Endothelial cell of umbilical vein (primary cell): Measurements from ENCODE around the gene CLEC20A. TPM values are rescaled to one million over a fixed set of nuclear protein-coding genes. Genes with fewer than 3 reads are reported as not detected.

ENCODE experiments used
- BruUV-seq: library from RNA; stranded (reverse); fragments of 400-500 nt; replicated peaks from 2 replicates; lab custom pipeline; 2021; lab: Mats Ljungman, UMichigan
- CTCF ChIA-PET: fragments of 300-600, 350-600 bp; sonication (Branson Sonifier 250); formaldehyde crosslinking; loops from one replicate; lab custom pipeline; 2021; ENCODE audit warnings: antibody characterized with exemption, inconsistent platforms; lab: Charles Lee
- POLR2A ChIA-PET: fragments of 300-600, 350-600 bp; sonication (Branson Sonifier 250); formaldehyde crosslinking; loops from one replicate; lab custom pipeline; 2021; ENCODE audit warnings: antibody characterized with exemption, inconsistent platforms; lab: Charles Lee
- DNase-seq: peaks from one replicate; pipeline ENCODE4 v3.0.0-alpha.2; 2011; ENCODE audit warnings: low read depth, low spot score
- FAIRE-seq: peaks from 2 replicates; lab custom pipeline; 2011; peaks lifted over from hg19 to GRCh38; lab: Jason Lieb, UNC
- H2AFZ ChIP-seq: 2 replicates; pipeline ENCODE4 v1.6.0; 2012; ENCODE audit warnings: low read depth, low read length, control low read depth, inconsistent platforms
- H3K27ac ChIP-seq: 2 replicates; pipeline ENCODE4 v1.5.1; 2011; ENCODE audit warnings: low read depth, mild to moderate bottlenecking, control low read depth, low read length, moderate library complexity; ENCODE audit not compliant: insufficient read depth
- H3K27me3 ChIP-seq, 2 experiments: 2 replicates each; pipeline versions ENCODE4 v1.6.0 to v1.6.1; 2011; ENCODE audit warnings: low read length in 2 of 2, mixed read lengths in 1 of 2; ENCODE audit not compliant: control insufficient read depth in 2 of 2, insufficient read depth in 2 of 2
- H3K36me3 ChIP-seq, 2 experiments: 2 replicates in 1 of 2; 3 replicates in 1 of 2; pipeline ENCODE4 v1.5.1; 2011; ENCODE audit warnings: low read length in 2 of 2, mild to moderate bottlenecking in 1 of 2, moderate library complexity in 1 of 2; ENCODE audit not compliant: control insufficient read depth in 2 of 2, insufficient read depth in 2 of 2; ENCODE audit errors: extremely low read depth in 1 of 2
- H3K4me1 ChIP-seq: 3 replicates; pipeline ENCODE4 v1.5.1; 2011; ENCODE audit warnings: mild to moderate bottlenecking, low read length; ENCODE audit not compliant: control insufficient read depth, insufficient read depth; ENCODE audit errors: extremely low read depth
- H3K4me2 ChIP-seq: 2 replicates; pipeline ENCODE4 v1.6.1; 2011; ENCODE audit warnings: low read length, control low read depth, mixed read lengths; ENCODE audit not compliant: insufficient read depth
- H3K4me3 ChIP-seq, 3 experiments: fragments of 200-600 bp in 1 of 3; sonication (generic), shearing (Covaris generic) in 1 of 3; replicated peaks in 1 of 3; 2 replicates each; pipeline ENCODE4 v1.5.1; 2011 to 2016; ENCODE audit warnings: control low read depth in 3 of 3, low read length in 3 of 3, mild to moderate bottlenecking in 2 of 3, inconsistent platforms in 1 of 3, low read depth in 1 of 3, moderate library complexity in 1 of 3; ENCODE audit not compliant: insufficient read depth in 1 of 3
- H3K79me2 ChIP-seq: 2 replicates; pipeline ENCODE4 v1.6.0; 2012; ENCODE audit warnings: low read length, inconsistent platforms; ENCODE audit not compliant: control insufficient read depth, insufficient read depth
- H3K9ac ChIP-seq: replicated peaks from 2 replicates; pipeline ENCODE3; 2011; ENCODE audit warnings: low read length, control low read depth; ENCODE audit not compliant: insufficient read depth; ENCODE audit errors: extremely low read depth
- H3K9me1 ChIP-seq: replicated peaks from 3 replicates; pipeline ENCODE4 v1.6.0; 2011; ENCODE audit warnings: mild to moderate bottlenecking, low read length; ENCODE audit not compliant: control insufficient read depth, insufficient read depth; ENCODE audit errors: extremely low read depth
- H3K9me3 ChIP-seq: replicated peaks from 2 replicates; pipeline ENCODE4 v1.5.1; 2012; ENCODE audit warnings: low read length, inconsistent platforms; ENCODE audit not compliant: control insufficient read depth, insufficient read depth
- H4K20me1 ChIP-seq: replicated peaks from 2 replicates; pipeline ENCODE3; 2011; ENCODE audit warnings: mild to moderate bottlenecking, low read length; ENCODE audit not compliant: control insufficient read depth, insufficient read depth; ENCODE audit errors: extremely low read depth
- CTCF ChIP-seq, 2 donors: IDR thresholded peaks; 1 replicate in 1 of 2; 2 replicates in 1 of 2; pipeline ENCODE4 v1.5.1; 2011; ENCODE audit warnings: low read length in 2 of 2, mild to moderate bottlenecking in 2 of 2, moderate library complexity in 2 of 2, control low read depth in 1 of 2, inconsistent platforms in 1 of 2, low read depth in 1 of 2; ENCODE audit not compliant: insufficient read depth in 1 of 2; ENCODE audit errors: extremely low read depth in 1 of 2
- EZH2 ChIP-seq: IDR thresholded peaks from 2 replicates; pipeline ENCODE4 v1.6.1; 2012; ENCODE audit warnings: borderline replicate concordance, low read depth, mild to moderate bottlenecking, moderate library complexity, low read length, inconsistent platforms; ENCODE audit not compliant: severe bottlenecking
- FOS ChIP-seq: IDR thresholded peaks from 2 replicates; pipeline ENCODE4 v1.6.1; 2011; ENCODE audit warnings: mild to moderate bottlenecking, low read length, moderate library complexity, borderline replicate concordance; ENCODE audit not compliant: insufficient read depth
- GATA2 ChIP-seq: IDR thresholded peaks from 2 replicates; pipeline ENCODE4 v1.7.0; 2011; ENCODE audit warnings: low read depth, mild to moderate bottlenecking, moderate library complexity, mixed read lengths, low read length; ENCODE audit not compliant: insufficient read length, insufficient read depth
- JUN ChIP-seq: IDR thresholded peaks from 2 replicates; pipeline ENCODE4 v1.6.1; 2011; ENCODE audit warnings: borderline replicate concordance, low read depth; ENCODE audit not compliant: insufficient read length, insufficient read depth
- MAX ChIP-seq: IDR thresholded peaks from 2 replicates; pipeline ENCODE4 v1.6.1; 2011; ENCODE audit not compliant: insufficient read depth, insufficient read length
- MYC ChIP-seq: IDR thresholded peaks from one replicate; pipeline ENCODE4 v1.6.1; 2011; ENCODE audit warnings: mild to moderate bottlenecking, low read depth, low read length
- POLR2A ChIP-seq: IDR thresholded peaks from 2 replicates; pipeline ENCODE4 v1.6.1; 2012; ENCODE audit warnings: low read depth, mild to moderate bottlenecking, control low read depth, low read length
- POLR2AphosphoS5 ChIP-seq: IDR thresholded peaks from 2 replicates; pipeline ENCODE4 v1.6.1; 2012; ENCODE audit warnings: low read depth, mild to moderate bottlenecking, control low read depth, low read length, moderate library complexity; ENCODE audit not compliant: insufficient read depth
- dilution Hi-C: fragments of 300-500 bp; cut with MboI; formaldehyde crosslinking; loops from one replicate; pipeline ENCODE4 v1.15.0; 2019; ENCODE audit warnings: low sequenced_read_pairs; ENCODE audit not compliant: extremely low pct_ligation_motif_present
- intact Hi-C: fragments of 100-400 bp; cut with micrococcal nuclease; formaldehyde crosslinking; loops from one replicate; pipeline ENCODE4 v1.10.0; 2022
- polyA plus RNA-seq, 4 experiments: library from polyadenylated mRNA; depleted of rRNA in 3 of 4; stranded (reverse) in 3 of 4; unstranded in 1 of 4; fragments of >200 nt; gene quantifications; 2 replicates each; pipeline versions ENCODE4 v1.2.1 to v1.2.3, GENCODE V29; 2011 to 2012; ENCODE audit warnings: missing spikeins in 1 of 4
- total RNA-seq: library from RNA; stranded (reverse); gene quantifications from 2 replicates; pipeline ENCODE4 v1.2.3, GENCODE V29; 2021

CLEC20A gene
- total and polyA plus RNA-seq, 2 donors (not counting 3 experiments of a cell fraction or from before 2014, with no cell fraction given) = not detected

- intact Hi-C loops = no loop called here
- POLR2A ChIA-PET = no interaction called here
- H3K27ac ChIP-seq = no peak overlapping the region
- TF ChIP-seq POLR2AphosphoS5 (no peak), FOS (no peak), EZH2 (no peak), CTCF (IDR thresholded peaks at IDR 0.05; ENCODE audit: extremely low read depth in 1 of 2, insufficient read depth in 1 of 2, low read depth in 1 of 2, low read length in 2 of 2) (no peak), MAX (no peak), MYC (no peak), POLR2A (no peak), JUN (no peak), GATA2 (no peak)
- DNase-seq (no peak), FAIRE-seq (no peak)
- H3K9ac ChIP-seq = no peak overlapping the region
- BruUV-seq = no TSS peak
- H3K36me3 ChIP-seq = peaks cover 0 to 9% of the 10 kb centered on the region in 2 experiments
- H3K79me2 ChIP-seq = no peaks in the 10 kb centered on the region
- H3K4me3 ChIP-seq = no peak overlapping the region
- H2AFZ ChIP-seq = no peak overlapping the region
- dilution Hi-C loops = no loop called here
- H3K4me2 ChIP-seq = no peak overlapping the region
- CTCF ChIA-PET = interaction anchor here (1.1 kb wide), 1 partner anchor 17 kb away, joined by 3 read pairs; no protein-coding TSS in a partner anchor
- H3K9me3 ChIP-seq = no peaks in the 10 kb centered on the region
- H3K9me1 ChIP-seq = no peaks in the 10 kb centered on the region
- no peaks in the 10 kb centered on the region for H4K20me1 ChIP-seq
- H3K27me3 ChIP-seq = no peaks in the 10 kb centered on the region
- H3K4me1 ChIP-seq = no peaks in the 10 kb centered on the region
Measured at GRCh38 chr1:178461104-178461503, 35.7 kb downstream of the CLEC20A start.
